ENCODE measurements around the gene SLC17A4.
"Not testable (repeated sequence)": the region's sequence is repeated elsewhere in the genome, so short reads cannot be mapped to it uniquely, and the experiment has no call there.

SLC17A4 gene

GRCh38 chr6:25748601-25749517 lies 5.7 kb upstream of the SLC17A4 start:
- DNase-seq (ENCODE audit: low read depth in 1 of 2, low spot score in 1 of 2): not testable (repeated sequence)

- no peak for DNase-seq (ENCODE audit: low read depth in 1 of 2, low spot score in 1 of 2)
Observed at GRCh38 chr6:25749837-25750236, 4.7 kb upstream of the SLC17A4 start.

GRCh38 chr6:25750906-25751305 lies 3.6 kb upstream of the SLC17A4 start:
- DNase-seq (ENCODE audit: low read depth in 1 of 2, low spot score in 1 of 2): no peak

- DNase-seq (ENCODE audit: low read depth in 1 of 2, low spot score in 1 of 2): no peak
Observed at GRCh38 chr6:25753079-25753478, 1.5 kb upstream of the SLC17A4 start.

GRCh38 chr6:25755483-25755882 lies 941 bp downstream of the SLC17A4 start:
- DNase-seq (ENCODE audit: low read depth in 1 of 2, low spot score in 1 of 2): no peak

- DNase-seq (ENCODE audit: low read depth in 1 of 2, low spot score in 1 of 2): no peak
Observed at GRCh38 chr6:25756382-25757363, 2.1 kb downstream of the SLC17A4 start.

- DNase-seq (ENCODE audit: low read depth in 1 of 2, low spot score in 1 of 2): no peak
Observed at GRCh38 chr6:25757936-25758642, 3.5 kb downstream of the SLC17A4 start.

GRCh38 chr6:25764611-25765010 lies 10.1 kb downstream of the SLC17A4 start:
- DNase-seq (ENCODE audit: low read depth in 1 of 2, low spot score in 1 of 2): no peak

- DNase-seq (ENCODE audit: low read depth in 1 of 2, low spot score in 1 of 2): no peak
Observed at GRCh38 chr6:25768566-25768965, 14.0 kb downstream of the SLC17A4 start.

- no peak for DNase-seq (ENCODE audit: low read depth in 1 of 2, low spot score in 1 of 2)
Observed at GRCh38 chr6:25769983-25770382, 15.4 kb downstream of the SLC17A4 start.

GRCh38 chr6:25774120-25774715 lies 19.7 kb downstream of the SLC17A4 start:
- DNase-seq (ENCODE audit: low read depth in 1 of 2, low spot score in 1 of 2): no peak

GRCh38 chr6:25777031-25777430 lies 22.5 kb downstream of the SLC17A4 start:
- no peak for DNase-seq (ENCODE audit: low read depth in 1 of 2, low spot score in 1 of 2)

GRCh38 chr6:25777856-25778649 lies 23.5 kb downstream of the SLC17A4 start:
- no peak for DNase-seq (ENCODE audit: low read depth in 1 of 2, low spot score in 1 of 2)

- DNase-seq (ENCODE audit: low read depth in 1 of 2, low spot score in 1 of 2): no peak
Observed at GRCh38 chr6:25781134-25781533, 26.6 kb downstream of the SLC17A4 start.

- no peak for DNase-seq (ENCODE audit: low read depth in 1 of 2, low spot score in 1 of 2)
Observed at GRCh38 chr6:25787428-25787827, 32.9 kb downstream of the SLC17A4 start.

GRCh38 chr6:25788305-25788922 lies 33.9 kb downstream of the SLC17A4 start:
- DNase-seq (ENCODE audit: low read depth in 1 of 2, low spot score in 1 of 2): peak in 1 of 2 donors; percentile 23

- DNase-seq (ENCODE audit: low read depth in 1 of 2, low spot score in 1 of 2): no peak
Observed at GRCh38 chr6:25789475-25789874, 34.9 kb downstream of the SLC17A4 start.

GRCh38 chr6:25792016-25792415 lies 37.5 kb downstream of the SLC17A4 start:
- DNase-seq (ENCODE audit: low read depth in 1 of 2, low spot score in 1 of 2): no peak

- DNase-seq (ENCODE audit: low read depth in 1 of 2, low spot score in 1 of 2): no peak
Observed at GRCh38 chr6:25793970-25794369, 39.4 kb downstream of the SLC17A4 start.
